Osteoblast (primary cell): Measurements from ENCODE around the gene SGTA. TPM values are rescaled to one million over a fixed set of nuclear protein-coding genes. Genes with fewer than 3 reads are reported as not detected.

Experiments used
- DNase-seq: peaks from one replicate; pipeline ENCODE4 v3.0.0; 2011; ENCODE audit warnings: low spot score, mixed read lengths; ENCODE audit not compliant: insufficient read length; ENCODE audit errors: missing footprints
- H2AFZ ChIP-seq: 2 replicates; pipeline ENCODE4 v1.6.0; 2011; ENCODE audit warnings: mild to moderate bottlenecking, low read length
- H3K27ac ChIP-seq: 2 replicates; pipeline ENCODE4 v1.5.1; 2011; ENCODE audit warnings: mild to moderate bottlenecking, low read depth, low read length, moderate library complexity
- H3K27me3 ChIP-seq: 2 replicates; pipeline ENCODE4 v1.6.0; 2012; ENCODE audit warnings: mild to moderate bottlenecking, control low read depth, inconsistent platforms, low read length, moderate library complexity; ENCODE audit not compliant: insufficient read depth
- H3K36me3 ChIP-seq: 2 replicates; pipeline ENCODE4 v1.5.1; 2011; ENCODE audit warnings: mild to moderate bottlenecking, low read length, control low read depth, moderate library complexity; ENCODE audit not compliant: insufficient read depth
- H3K4me1 ChIP-seq: 2 replicates; pipeline ENCODE4 v1.5.1; 2011; ENCODE audit warnings: mild to moderate bottlenecking, low read length, control low read depth, moderate library complexity; ENCODE audit not compliant: insufficient read depth
- H3K4me2 ChIP-seq: 2 replicates; pipeline ENCODE4 v1.6.0; 2011; ENCODE audit warnings: mild to moderate bottlenecking, low read length; ENCODE audit not compliant: insufficient read depth
- H3K4me3 ChIP-seq: fragments of 200-600 bp; sonication (generic); 3 replicates; pipeline ENCODE4 v1.5.1; 2012; ENCODE audit warnings: mild to moderate bottlenecking, low read length, inconsistent platforms; ENCODE audit not compliant: insufficient read depth
- H3K79me2 ChIP-seq: 2 replicates; pipeline ENCODE4 v1.6.0; 2012; ENCODE audit warnings: mild to moderate bottlenecking, low read length, control low read depth, inconsistent platforms; ENCODE audit not compliant: insufficient read depth
- H3K9me3 ChIP-seq: 2 replicates; pipeline ENCODE4 v1.5.1; 2011; ENCODE audit warnings: low read depth, low read length, control low read depth
- H4K20me1 ChIP-seq: 2 replicates; pipeline ENCODE4 v1.6.0; 2012; ENCODE audit warnings: mild to moderate bottlenecking, low read length, control low read depth; ENCODE audit not compliant: insufficient read depth
- total RNA-seq: library from RNA; depleted of rRNA; stranded (reverse); fragments of >200 nt; gene quantifications from 2 replicates; pipeline ENCODE4 v1.2.3, GENCODE V29; 2012
- TF ChIP-seq, protein P1 (sequence below): IDR thresholded peaks from 2 replicates; pipeline ENCODE4 v1.5.1; 2011; ENCODE audit warnings: mild to moderate bottlenecking, low read depth, low read length, moderate library complexity; ENCODE audit errors: extremely low read depth

SGTA gene
- total RNA-seq, 1 donor: 38.7 TPM

DNA sequence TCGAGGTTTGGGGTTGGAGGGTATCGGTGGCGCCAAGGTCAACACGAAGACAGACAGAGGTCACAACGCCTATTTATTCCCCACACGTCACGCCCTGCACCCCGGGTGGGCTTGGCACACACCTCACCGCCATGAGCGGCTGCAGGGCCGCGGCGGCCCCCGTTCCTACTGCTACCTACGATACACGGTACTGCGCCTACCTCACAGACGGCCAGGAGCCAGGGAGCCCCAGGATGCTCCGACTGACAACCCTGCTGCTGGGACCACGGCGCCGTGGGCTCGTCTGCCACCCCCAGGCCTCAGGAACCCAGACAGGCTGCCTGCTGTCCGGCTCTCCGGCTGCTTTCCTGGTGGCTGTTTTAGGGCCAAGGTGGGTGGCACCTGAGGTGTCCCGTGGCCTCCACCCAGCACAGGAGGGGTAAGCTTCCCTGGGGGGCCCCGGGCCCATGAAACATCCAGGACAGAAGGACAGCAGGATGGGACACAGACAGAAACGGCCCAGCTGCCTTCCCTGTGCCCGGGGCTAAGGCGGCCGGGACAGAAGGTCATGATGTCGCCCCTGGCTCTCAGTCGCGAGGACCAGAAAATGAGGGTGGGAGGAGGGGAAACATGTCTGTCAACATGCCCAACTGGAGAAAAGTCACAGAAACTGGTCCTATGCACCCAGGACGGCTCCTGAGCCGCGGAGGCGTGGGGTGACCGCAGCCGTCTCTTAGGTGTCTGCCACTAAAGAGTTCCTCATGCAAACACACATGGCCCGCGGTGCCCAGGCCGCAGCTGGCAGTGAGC is 28.2 kb downstream of the SGTA start:
- Histone ChIP-seq H3K4me2 (no peak overlapping the region), H3K4me1 (no peaks in the 10 kb centered on the region), H3K36me3 (peaks cover 24% of the 10 kb centered on the region), H3K27me3 (no peaks in the 10 kb centered on the region), H3K4me3 (no peak overlapping the region), H3K79me2 (no peaks in the 10 kb centered on the region), H4K20me1 (no peaks in the 10 kb centered on the region), H3K27ac (no peak overlapping the region), H2AFZ (no peak overlapping the region), H3K9me3 (no peaks in the 10 kb centered on the region)
- DNase-seq: peak; percentile 78
- TF ChIP-seq, protein P1, sequence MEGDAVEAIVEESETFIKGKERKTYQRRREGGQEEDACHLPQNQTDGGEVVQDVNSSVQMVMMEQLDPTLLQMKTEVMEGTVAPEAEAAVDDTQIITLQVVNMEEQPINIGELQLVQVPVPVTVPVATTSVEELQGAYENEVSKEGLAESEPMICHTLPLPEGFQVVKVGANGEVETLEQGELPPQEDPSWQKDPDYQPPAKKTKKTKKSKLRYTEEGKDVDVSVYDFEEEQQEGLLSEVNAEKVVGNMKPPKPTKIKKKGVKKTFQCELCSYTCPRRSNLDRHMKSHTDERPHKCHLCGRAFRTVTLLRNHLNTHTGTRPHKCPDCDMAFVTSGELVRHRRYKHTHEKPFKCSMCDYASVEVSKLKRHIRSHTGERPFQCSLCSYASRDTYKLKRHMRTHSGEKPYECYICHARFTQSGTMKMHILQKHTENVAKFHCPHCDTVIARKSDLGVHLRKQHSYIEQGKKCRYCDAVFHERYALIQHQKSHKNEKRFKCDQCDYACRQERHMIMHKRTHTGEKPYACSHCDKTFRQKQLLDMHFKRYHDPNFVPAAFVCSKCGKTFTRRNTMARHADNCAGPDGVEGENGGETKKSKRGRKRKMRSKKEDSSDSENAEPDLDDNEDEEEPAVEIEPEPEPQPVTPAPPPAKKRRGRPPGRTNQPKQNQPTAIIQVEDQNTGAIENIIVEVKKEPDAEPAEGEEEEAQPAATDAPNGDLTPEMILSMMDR: no peak

GRCh38 chr19:2751438-2751830 is 31.6 kb downstream of the SGTA start:
- no peak overlapping the region for H3K4me3 ChIP-seq
- no peaks in the 10 kb centered on the region for H3K9me3 ChIP-seq
- H3K27me3 ChIP-seq: no peaks in the 10 kb centered on the region
- no peaks in the 10 kb centered on the region for H4K20me1 ChIP-seq
- H3K4me2 ChIP-seq: no peak overlapping the region
- H3K4me1 ChIP-seq: no peaks in the 10 kb centered on the region
- peak; percentile 26 for DNase-seq
- H3K27ac ChIP-seq: no peak overlapping the region
- no peaks in the 10 kb centered on the region for H3K79me2 ChIP-seq
- no peak overlapping the region for H2AFZ ChIP-seq
- H3K36me3 ChIP-seq: peaks cover 5% of the 10 kb centered on the region
- TF ChIP-seq, protein P1: no peak

- Histone ChIP-seq H4K20me1 (no peaks in the 10 kb centered on the region), H3K79me2 (no peaks in the 10 kb centered on the region), H3K4me3 (no peak overlapping the region), H3K9me3 (no peaks in the 10 kb centered on the region), H3K4me2 (no peak overlapping the region), H3K4me1 (no peaks in the 10 kb centered on the region), H2AFZ (no peak overlapping the region), H3K27me3 (no peaks in the 10 kb centered on the region), H3K27ac (no peak overlapping the region), H3K36me3 (peaks cover 5% of the 10 kb centered on the region)
- TF ChIP-seq, protein P1: no peak
- DNase-seq: peak; percentile 50
Observed at GRCh38 chr19:2750808-2751437, 32.1 kb downstream of the SGTA start.

- H3K36me3 ChIP-seq: no peaks in the 10 kb centered on the region
Observed at GRCh38 chr19:2747349-2747748, 35.7 kb downstream of the SGTA start.

More at GRCh38 chr19:2747349-2747748, 35.7 kb downstream of the SGTA start:
- H3K79me2 ChIP-seq: no peaks in the 10 kb centered on the region
- TF ChIP-seq, protein P1: no peak
- H3K4me2 ChIP-seq: no peak overlapping the region
- no peaks in the 10 kb centered on the region for H4K20me1 ChIP-seq
- no peaks in the 10 kb centered on the region for H3K27me3 ChIP-seq
- DNase-seq: no peak
- H3K27ac ChIP-seq: no peak overlapping the region
- no peaks in the 10 kb centered on the region for H3K4me1 ChIP-seq
- no peak overlapping the region for H2AFZ ChIP-seq
- no peak overlapping the region for H3K4me3 ChIP-seq
- H3K9me3 ChIP-seq: no peaks in the 10 kb centered on the region
